Measurements from ENCODE around the gene NKX1-2.

NKX1-2 gene

GRCh38 chr10:124402273-124402672 lies 47.6 kb downstream of the NKX1-2 start:
- DNase-seq, result no peak
- Mint-ChIP-seq H3K27ac (no peak overlapping the region), H3K4me3 (no peak overlapping the region), H3K4me1 (peaks cover 8 to 9% of the 10 kb centered on the region in 2 donors), H3K27me3 (no peaks in the 10 kb centered on the region), H3K36me3 (peaks cover 12 to 25% of the 10 kb centered on the region in 2 donors), H3K9me3 (peaks cover 0 to 2% of the 10 kb centered on the region in 2 donors)
- no peak for ATAC-seq (replicated peaks)

GRCh38 chr10:124401633-124402032 lies 48.2 kb downstream of the NKX1-2 start:
- H3K27ac Mint-ChIP-seq, result no peak overlapping the region
- H3K4me1 Mint-ChIP-seq, result peaks cover 8 to 9% of the 10 kb centered on the region in 2 donors
- H3K27me3 Mint-ChIP-seq, result no peaks in the 10 kb centered on the region
- DNase-seq, result no peak
- peaks cover 0 to 2% of the 10 kb centered on the region in 2 donors for H3K9me3 Mint-ChIP-seq
- ATAC-seq (replicated peaks), result no peak
- no peak overlapping the region for H3K4me3 Mint-ChIP-seq
- peaks cover 12 to 22% of the 10 kb centered on the region in 2 donors for H3K36me3 Mint-ChIP-seq

All from stimulated activated naive B cell treated with anti-CD40 and anti-IgM and Interleukin-4, amounts not matched to agents 10 μg/mL and 1 μg/mL and 100 μg/mL, for 72 hours (primary cell).